HepG2 (cell line): Measurements from ENCODE around the gene C6orf132. TPM values are rescaled to one million over a fixed set of nuclear protein-coding genes. Genes with fewer than 3 reads are reported as not detected.

Experiments used
- DR1 ChIP-seq: sonication (generic); formaldehyde crosslinking; IDR thresholded peaks from 2 replicates; pipeline ENCODE4 v1.8.0; 2021; ENCODE audit warnings: mild to moderate bottlenecking, missing genetic modification reagents, inconsistent platforms
- EP300 ChIP-seq, 3 experiments: sonication (generic) in 1 of 3; formaldehyde crosslinking in 1 of 3; IDR thresholded peaks; 2 replicates each; pipeline versions ENCODE4 v1.5.1 to v1.6.1; 2011 to 2020; ENCODE audit warnings: low read depth in 2 of 3, low read length in 2 of 3, borderline replicate concordance in 1 of 3, improper control_type of control experiment in 1 of 3, mild to moderate bottlenecking in 1 of 3, missing genetic modification reagents in 1 of 3, moderate library complexity in 1 of 3
- HOXA9 ChIP-seq: sonication (generic); formaldehyde crosslinking; IDR thresholded peaks from 2 replicates; pipeline ENCODE4 v1.8.1; 2022; ENCODE audit warnings: missing genetic modification reagents, mild to moderate bottlenecking, moderate library complexity, borderline replicate concordance
- JUN ChIP-seq: sonication (generic); formaldehyde crosslinking; IDR thresholded peaks from 2 replicates; pipeline ENCODE4 v1.4.0; 2020; ENCODE audit warnings: mild to moderate bottlenecking, missing genetic modification reagents
- NCOA5 ChIP-seq: sonication (generic); formaldehyde crosslinking; IDR thresholded peaks from 2 replicates; pipeline ENCODE4 v1.4.0; 2020; ENCODE audit warnings: missing genetic modification reagents
- PATZ1 ChIP-seq: sonication (generic); formaldehyde crosslinking; IDR thresholded peaks from 2 replicates; pipeline ENCODE4 v1.4.0; 2020; ENCODE audit warnings: missing genetic modification reagents
- POLR2A ChIP-seq, 2 experiments: IDR thresholded peaks; 2 replicates each; pipeline ENCODE4 v1.6.1; 2011; ENCODE audit warnings: low read depth in 2 of 2, low read length in 2 of 2, mild to moderate bottlenecking in 1 of 2, moderate library complexity in 1 of 2; ENCODE audit not compliant: insufficient read depth in 1 of 2
- POLR2G ChIP-seq: fragments of 200-400 bp; formaldehyde crosslinking; IDR thresholded peaks from 2 replicates; pipeline ENCODE4 v1.6.1; 2018; ENCODE audit warnings: mild to moderate bottlenecking, low read depth, low read length, moderate library complexity
- REL ChIP-seq: sonication (generic); formaldehyde crosslinking; conservative IDR thresholded peaks from 2 replicates; pipeline ENCODE4 v1.8.0; 2022; ENCODE audit warnings: mild to moderate bottlenecking, missing genetic modification reagents, moderate library complexity
- SP5 ChIP-seq: IDR thresholded peaks from 2 replicates; pipeline ENCODE4 v1.6.1; 2016; ENCODE audit warnings: low read depth, borderline replicate concordance
- SRSF4 ChIP-seq: fragments of 200-400 bp; formaldehyde crosslinking; IDR thresholded peaks from one replicate; pipeline ENCODE4 v1.6.1; 2018; ENCODE audit warnings: mild to moderate bottlenecking, low read depth, low read length, moderate library complexity; ENCODE audit not compliant: poor library complexity, severe bottlenecking
- TARDBP ChIP-seq: sonication (generic); formaldehyde crosslinking; IDR thresholded peaks from 2 replicates; pipeline ENCODE4 v1.8.0; 2022; ENCODE audit warnings: mild to moderate bottlenecking, missing genetic modification reagents
- TOE1 ChIP-seq: sonication (generic); formaldehyde crosslinking; IDR thresholded peaks from 2 replicates; pipeline ENCODE4 v1.4.0; 2020; ENCODE audit warnings: mild to moderate bottlenecking, missing genetic modification reagents
- TSC22D2 ChIP-seq: sonication (generic); formaldehyde crosslinking; IDR thresholded peaks from 2 replicates; pipeline ENCODE4 v1.5.1; 2020; ENCODE audit warnings: missing genetic modification reagents, mild to moderate bottlenecking, borderline replicate concordance
- ZNF670 ChIP-seq: sonication (generic); formaldehyde crosslinking; IDR thresholded peaks from 2 replicates; pipeline ENCODE4 v1.8.0; 2022; ENCODE audit warnings: mild to moderate bottlenecking, missing genetic modification reagents, borderline replicate concordance
- ZNF788 ChIP-seq: sonication (generic); formaldehyde crosslinking; IDR thresholded peaks from 2 replicates; pipeline ENCODE4 v1.5.0; 2020; ENCODE audit warnings: mild to moderate bottlenecking, missing genetic modification reagents, borderline replicate concordance
- polyA plus RNA-seq, 8 experiments: library from polyadenylated mRNA; depleted of rRNA in 3 of 8; stranded (reverse) in 7 of 8; unstranded in 1 of 8; fragments of >200 nt; fragmentation: Illumina TruSeq in 4 of 8; extraction: Trizol in 4 of 8; gene quantifications; 2 replicates each; pipeline versions ENCODE4 v1.2.1 to v1.2.3, GENCODE V29; 2011 to 2016; ENCODE audit warnings: low read depth in 4 of 8, missing spikeins in 1 of 8, mixed read lengths in 1 of 8; ENCODE audit not compliant: insufficient read depth in 1 of 8
- total RNA-seq, 5 experiments: library from RNA; depleted of rRNA; stranded (reverse); fragments of >200 nt; fragmentation: Illumina TruSeq; extraction: Trizol; gene quantifications; 2 replicates each; pipeline ENCODE4 v1.2.3, GENCODE V29; 2016; ENCODE audit warnings: low read depth in 1 of 5
- TF ChIP-seq, protein P1 (sequence below): sonication (generic); formaldehyde crosslinking; IDR thresholded peaks from 2 replicates; pipeline ENCODE4 v1.4.0; 2020; ENCODE audit warnings: missing genetic modification reagents, borderline replicate concordance
- TF ChIP-seq, protein P2 (sequence below): sonication (generic); formaldehyde crosslinking; IDR thresholded peaks from 2 replicates; pipeline ENCODE4 v1.5.0; 2020; ENCODE audit warnings: mild to moderate bottlenecking, missing genetic modification reagents

C6orf132 gene
- total and polyA plus RNA-seq, 2 of the 13 experiments (the other 11 are each of a cell fraction or from before 2014, with no cell fraction given), result 0.78 to 3.0 TPM

- peak in 1 of 2 experiments; percentile 41; a peak in 1 of 4 replicates for TF ChIP-seq EP300 (IDR thresholded peaks at IDR 0.05; ENCODE audit: low read depth in 2 of 2, low read length in 2 of 2)
- TF ChIP-seq EP300 (CRISPR knock-in tag; IDR thresholded peaks at IDR 0.05; ENCODE audit: borderline replicate concordance), result no peak
- TF ChIP-seq REL (CRISPR knock-in tag), result no peak
- TF ChIP-seq, protein P1, sequence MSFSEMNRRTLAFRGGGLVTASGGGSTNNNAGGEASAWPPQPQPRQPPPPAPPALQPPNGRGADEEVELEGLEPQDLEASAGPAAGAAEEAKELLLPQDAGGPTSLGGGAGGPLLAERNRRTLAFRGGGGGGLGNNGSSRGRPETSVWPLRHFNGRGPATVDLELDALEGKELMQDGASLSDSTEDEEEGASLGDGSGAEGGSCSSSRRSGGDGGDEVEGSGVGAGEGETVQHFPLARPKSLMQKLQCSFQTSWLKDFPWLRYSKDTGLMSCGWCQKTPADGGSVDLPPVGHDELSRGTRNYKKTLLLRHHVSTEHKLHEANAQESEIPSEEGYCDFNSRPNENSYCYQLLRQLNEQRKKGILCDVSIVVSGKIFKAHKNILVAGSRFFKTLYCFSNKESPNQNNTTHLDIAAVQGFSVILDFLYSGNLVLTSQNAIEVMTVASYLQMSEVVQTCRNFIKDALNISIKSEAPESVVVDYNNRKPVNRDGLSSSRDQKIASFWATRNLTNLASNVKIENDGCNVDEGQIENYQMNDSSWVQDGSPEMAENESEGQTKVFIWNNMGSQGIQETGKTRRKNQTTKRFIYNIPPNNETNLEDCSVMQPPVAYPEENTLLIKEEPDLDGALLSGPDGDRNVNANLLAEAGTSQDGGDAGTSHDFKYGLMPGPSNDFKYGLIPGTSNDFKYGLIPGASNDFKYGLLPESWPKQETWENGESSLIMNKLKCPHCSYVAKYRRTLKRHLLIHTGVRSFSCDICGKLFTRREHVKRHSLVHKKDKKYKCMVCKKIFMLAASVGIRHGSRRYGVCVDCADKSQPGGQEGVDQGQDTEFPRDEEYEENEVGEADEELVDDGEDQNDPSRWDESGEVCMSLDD, result no peak
- TF ChIP-seq HOXA9 (CRISPR knock-in tag), result no peak
- peak; percentile 90 for TF ChIP-seq PATZ1 (CRISPR knock-in tag)
- peak; percentile 72; the same call in 1 of the 2 replicates for TF ChIP-seq TARDBP (CRISPR knock-in tag)
- TF ChIP-seq SRSF4, result no peak
- peak; percentile 22; the same call in 1 of the 2 replicates for TF ChIP-seq ZNF670
- no peak for TF ChIP-seq TOE1 (CRISPR knock-in tag)
- 0 out of 2 replicates have a peak, but pooled peaks have one; percentile 29 for TF ChIP-seq SP5 (CRISPR knock-in tag)
- TF ChIP-seq POLR2A (IDR thresholded peaks at IDR 0.05; ENCODE audit: insufficient read depth in 1 of 2, low read depth in 2 of 2, low read length in 2 of 2), result no peak
- TF ChIP-seq DR1 (CRISPR knock-in tag), result no peak
- 0 out of 2 replicates have a peak, but pooled peaks have one; percentile 48 for TF ChIP-seq JUN (CRISPR knock-in tag)
- no peak for TF ChIP-seq TSC22D2 (CRISPR knock-in tag)
- no peak for TF ChIP-seq NCOA5 (CRISPR knock-in tag)
- peak; percentile 38; the same call in 1 of the 2 replicates for TF ChIP-seq ZNF788 (CRISPR knock-in tag)
- no peak for TF ChIP-seq POLR2G
- TF ChIP-seq, protein P2, sequence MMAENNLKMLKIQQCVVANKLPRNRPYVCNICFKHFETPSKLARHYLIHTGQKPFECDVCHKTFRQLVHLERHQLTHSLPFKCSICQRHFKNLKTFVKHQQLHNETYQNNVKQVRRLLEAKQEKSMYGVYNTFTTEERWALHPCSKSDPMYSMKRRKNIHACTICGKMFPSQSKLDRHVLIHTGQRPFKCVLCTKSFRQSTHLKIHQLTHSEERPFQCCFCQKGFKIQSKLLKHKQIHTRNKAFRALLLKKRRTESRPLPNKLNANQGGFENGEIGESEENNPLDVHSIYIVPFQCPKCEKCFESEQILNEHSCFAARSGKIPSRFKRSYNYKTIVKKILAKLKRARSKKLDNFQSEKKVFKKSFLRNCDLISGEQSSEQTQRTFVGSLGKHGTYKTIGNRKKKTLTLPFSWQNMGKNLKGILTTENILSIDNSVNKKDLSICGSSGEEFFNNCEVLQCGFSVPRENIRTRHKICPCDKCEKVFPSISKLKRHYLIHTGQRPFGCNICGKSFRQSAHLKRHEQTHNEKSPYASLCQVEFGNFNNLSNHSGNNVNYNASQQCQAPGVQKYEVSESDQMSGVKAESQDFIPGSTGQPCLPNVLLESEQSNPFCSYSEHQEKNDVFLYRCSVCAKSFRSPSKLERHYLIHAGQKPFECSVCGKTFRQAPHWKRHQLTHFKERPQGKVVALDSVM (CRISPR knock-in tag), result no peak
Measured at GRCh38 chr6:42100029-42100901, 42.2 kb downstream of the C6orf132 start (continued).
